K562 (cell line): ENCODE results near the gene ETS2. TPM values are rescaled to one million over a fixed set of nuclear protein-coding genes. Genes with fewer than 3 reads are reported as not detected.

Source experiments
- CHD1 ChIP-seq: fragments of 200-600 bp; sonication (generic); IDR thresholded peaks from one replicate; pipeline ENCODE4 v1.6.1; 2012; ENCODE audit warnings: mild to moderate bottlenecking, moderate library complexity, low read length, inconsistent platforms
- FOXJ2 ChIP-seq: fragments of 200-800 bp; sonication (Bioruptor generic); IDR thresholded peaks from 2 replicates; pipeline ENCODE4 v1.6.1; 2016; ENCODE audit warnings: missing genetic modification characterization, missing compliant biosample characterization
- FOXK2 ChIP-seq, 2 experiments: fragments of 450-650 bp; IDR thresholded peaks in 1 of 2; conservative IDR thresholded peaks in 1 of 2; 2 replicates each; pipeline ENCODE4 v1.6.1; 2016; ENCODE audit warnings: low read depth in 2 of 2, mild to moderate bottlenecking in 1 of 2
- KLF1 ChIP-seq: fragments of 450-650 bp; IDR thresholded peaks from 2 replicates; pipeline ENCODE4 v1.6.1; 2016; ENCODE audit warnings: missing genetic modification characterization, missing compliant biosample characterization
- NBN ChIP-seq: fragments of 450-650 bp; IDR thresholded peaks from 2 replicates; pipeline ENCODE4 v1.6.1; 2016; ENCODE audit warnings: low read depth, mild to moderate bottlenecking
- NCOR1 ChIP-seq: fragments of 450-650 bp; IDR thresholded peaks from 2 replicates; pipeline ENCODE4 v1.6.1; 2016; ENCODE audit warnings: mild to moderate bottlenecking, moderate library complexity
- NFRKB ChIP-seq: fragments of 450-650 bp; IDR thresholded peaks from 2 replicates; pipeline ENCODE4 v1.6.1; 2016; ENCODE audit warnings: low read depth
- POLR3G ChIP-seq: IDR thresholded peaks from 2 replicates; pipeline ENCODE4 v1.6.1; 2011; ENCODE audit not compliant: insufficient read length, insufficient replicate concordance; ENCODE audit errors: extremely low read depth
- PURB ChIP-seq: sonication (generic); formaldehyde crosslinking; IDR thresholded peaks from 2 replicates; pipeline ENCODE4 v1.9.0; 2021; ENCODE audit warnings: low read depth, mild to moderate bottlenecking, missing genetic modification reagents
- RBM25 ChIP-seq: fragments of 200-400 bp; formaldehyde crosslinking; IDR thresholded peaks from 2 replicates; pipeline ENCODE4 v1.6.1; 2018; ENCODE audit warnings: low read length, low read depth, moderate library complexity; ENCODE audit not compliant: severe bottlenecking
- RNF2 ChIP-seq: sonication (generic); IDR thresholded peaks from 2 replicates; pipeline ENCODE4 v1.6.1; 2016
- SP1 ChIP-seq: sonication (generic); formaldehyde crosslinking; IDR thresholded peaks from 2 replicates; pipeline ENCODE4 v1.8.1; 2022; ENCODE audit warnings: mild to moderate bottlenecking, missing genetic modification reagents
- SRSF1 ChIP-seq: fragments of 200-400 bp; formaldehyde crosslinking; IDR thresholded peaks from 2 replicates; pipeline ENCODE4 v1.6.1; 2017; ENCODE audit warnings: mild to moderate bottlenecking, low read depth, low read length, moderate library complexity
- ZNF311 ChIP-seq: fragments of 250-450 bp; sonication (Bioruptor Pico); IDR thresholded peaks from 2 replicates; pipeline ENCODE4 v1.4.0; 2020; ENCODE audit warnings: mild to moderate bottlenecking, moderate library complexity
- ZNF408 ChIP-seq: fragments of 250-450 bp; sonication (Bioruptor Pico); IDR thresholded peaks from 2 replicates; pipeline ENCODE4 v1.4.0; 2020; ENCODE audit warnings: low read depth, mild to moderate bottlenecking, moderate library complexity
- polyA plus RNA-seq, 8 experiments: library from polyadenylated mRNA; depleted of rRNA in 4 of 8; stranded (reverse) in 5 of 8; unstranded in 3 of 8; fragments of >200 nt; fragmentation: Nextera tagmentation in 2 of 8; fragmentation: Illumina TruSeq in 1 of 8; extraction: Ambion mirVana in 2 of 8; extraction: Trizol in 1 of 8; gene quantifications; 2 replicates each; pipeline versions ENCODE4 v1.2.1 to v1.2.3, GENCODE V29; 2011 to 2014; ENCODE audit warnings: inconsistent platforms in 1 of 8, missing spikeins in 1 of 8
- total RNA-seq, 7 experiments: library from RNA; depleted of rRNA in 6 of 7; stranded (reverse); fragments of >200 nt in 6 of 7; fragmentation: Illumina TruSeq in 2 of 7; extraction: Trizol in 2 of 7; gene quantifications; 2 replicates each; pipeline versions ENCODE4 v1.2.1 to v1.2.3, GENCODE V29; 2011 to 2021; ENCODE audit warnings: low replicate concordance in 1 of 7
- TF ChIP-seq, protein P1 (sequence below), 2 experiments: IDR thresholded peaks; 2 replicates each; pipeline ENCODE4 v1.6.1; 2011; ENCODE audit warnings: borderline replicate concordance in 1 of 2, control low read depth in 1 of 2, low read depth in 1 of 2, low read length in 1 of 2, mild to moderate bottlenecking in 1 of 2, mixed read lengths in 1 of 2, moderate library complexity in 1 of 2; ENCODE audit not compliant: insufficient read depth in 1 of 2, insufficient read length in 1 of 2, poor library complexity in 1 of 2, severe bottlenecking in 1 of 2; ENCODE audit errors: extremely low read depth in 1 of 2
- TF ChIP-seq, protein P2 (sequence below): sonication (generic); formaldehyde crosslinking; IDR thresholded peaks from 2 replicates; pipeline ENCODE4 v1.4.0; 2020; ENCODE audit warnings: mild to moderate bottlenecking, missing genetic modification reagents
- TF ChIP-seq, protein P3 (sequence below): sonication (generic); formaldehyde crosslinking; IDR thresholded peaks from 2 replicates; pipeline ENCODE4 v1.8.0; 2022; ENCODE audit warnings: mild to moderate bottlenecking, low read depth, missing genetic modification reagents
- TF ChIP-seq, protein P4 (sequence below): fragments of 250-450 bp; sonication (Bioruptor Pico); IDR thresholded peaks from 2 replicates; pipeline ENCODE4 v1.5.0; 2021; ENCODE audit warnings: mild to moderate bottlenecking, borderline replicate concordance
- TF ChIP-seq, protein P5 (sequence below): fragments of 250-450 bp; sonication (Bioruptor Pico); IDR thresholded peaks from 2 replicates; pipeline ENCODE4 v1.4.0; 2020; ENCODE audit warnings: mild to moderate bottlenecking, moderate library complexity

The ETS2 gene
- total and polyA plus RNA-seq, 9 of the 15 experiments (the other 6 are each of a cell fraction or from before 2014, with no cell fraction given), result 1.7 to 24.4 (median 12.2) TPM

DNA sequence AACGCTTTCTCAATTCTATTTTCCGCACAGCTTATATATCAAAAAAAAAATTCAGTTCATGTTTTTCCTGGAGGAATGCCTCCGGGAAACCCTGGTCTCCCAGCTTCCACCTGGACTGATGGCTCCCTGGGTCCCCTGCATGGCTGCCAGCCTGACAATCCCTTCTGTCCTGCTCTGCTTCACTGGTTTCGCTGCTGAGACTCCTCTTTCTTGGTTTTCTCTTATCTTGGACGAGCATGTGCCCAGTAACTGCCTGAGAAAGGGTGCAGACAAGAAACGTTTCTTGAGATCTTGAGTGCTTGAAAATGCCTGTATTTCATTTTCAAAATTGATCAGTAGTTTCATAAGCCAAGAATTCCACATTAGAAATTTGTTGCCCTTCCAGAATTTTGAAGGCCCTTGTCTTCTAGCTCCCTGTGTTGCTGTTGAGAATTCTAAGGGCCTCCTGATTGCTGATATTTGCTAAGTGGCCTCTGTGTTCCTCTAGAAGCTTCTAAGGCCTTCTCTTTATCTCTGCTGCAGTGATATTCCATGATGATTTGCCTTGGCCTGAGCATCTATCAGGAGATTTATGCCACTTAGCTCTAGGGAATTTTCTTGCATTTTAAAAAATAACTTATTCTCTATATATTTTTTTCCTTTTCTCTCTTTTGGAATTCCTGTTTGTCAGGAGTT lies 44.7 kb downstream of the ETS2 start (continued):
- TF ChIP-seq POLR3G (no peak), FOXK2 (conservative IDR thresholded peaks at IDR 0.05 in 1 of 2, IDR thresholded peaks at IDR 0.05 in 1 of 2; ENCODE audit: low read depth in 2 of 2) (no peak), NBN (no peak), ZNF311 (CRISPR knock-in tag) (no peak), KLF1 (tag) (no peak), SRSF1 (no peak), NFRKB (0 out of 2 replicates have a peak, but pooled peaks have one; percentile 35), PURB (CRISPR knock-in tag) (no peak), CHD1 (no peak), RNF2 (peak; percentile 64), SP1 (CRISPR knock-in tag) (no peak), RBM25 (no peak), NCOR1 (peak; percentile 43), ZNF408 (CRISPR knock-in tag) (no peak), FOXJ2 (tag) (no peak)
- TF ChIP-seq, protein P1, sequence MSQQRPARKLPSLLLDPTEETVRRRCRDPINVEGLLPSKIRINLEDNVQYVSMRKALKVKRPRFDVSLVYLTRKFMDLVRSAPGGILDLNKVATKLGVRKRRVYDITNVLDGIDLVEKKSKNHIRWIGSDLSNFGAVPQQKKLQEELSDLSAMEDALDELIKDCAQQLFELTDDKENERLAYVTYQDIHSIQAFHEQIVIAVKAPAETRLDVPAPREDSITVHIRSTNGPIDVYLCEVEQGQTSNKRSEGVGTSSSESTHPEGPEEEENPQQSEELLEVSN (IDR thresholded peaks at IDR 0.05; ENCODE audit: borderline replicate concordance in 1 of 2, extremely low read depth in 1 of 2, insufficient read depth in 1 of 2, insufficient read length in 1 of 2, low read depth in 1 of 2, low read length in 1 of 2, poor library complexity in 1 of 2, severe bottlenecking in 1 of 2), result peak in 1 of 2 experiments; percentile 49
- TF ChIP-seq, protein P2, sequence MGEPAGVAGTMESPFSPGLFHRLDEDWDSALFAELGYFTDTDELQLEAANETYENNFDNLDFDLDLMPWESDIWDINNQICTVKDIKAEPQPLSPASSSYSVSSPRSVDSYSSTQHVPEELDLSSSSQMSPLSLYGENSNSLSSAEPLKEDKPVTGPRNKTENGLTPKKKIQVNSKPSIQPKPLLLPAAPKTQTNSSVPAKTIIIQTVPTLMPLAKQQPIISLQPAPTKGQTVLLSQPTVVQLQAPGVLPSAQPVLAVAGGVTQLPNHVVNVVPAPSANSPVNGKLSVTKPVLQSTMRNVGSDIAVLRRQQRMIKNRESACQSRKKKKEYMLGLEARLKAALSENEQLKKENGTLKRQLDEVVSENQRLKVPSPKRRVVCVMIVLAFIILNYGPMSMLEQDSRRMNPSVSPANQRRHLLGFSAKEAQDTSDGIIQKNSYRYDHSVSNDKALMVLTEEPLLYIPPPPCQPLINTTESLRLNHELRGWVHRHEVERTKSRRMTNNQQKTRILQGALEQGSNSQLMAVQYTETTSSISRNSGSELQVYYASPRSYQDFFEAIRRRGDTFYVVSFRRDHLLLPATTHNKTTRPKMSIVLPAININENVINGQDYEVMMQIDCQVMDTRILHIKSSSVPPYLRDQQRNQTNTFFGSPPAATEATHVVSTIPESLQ (CRISPR knock-in tag), result no peak
- TF ChIP-seq, protein P3, sequence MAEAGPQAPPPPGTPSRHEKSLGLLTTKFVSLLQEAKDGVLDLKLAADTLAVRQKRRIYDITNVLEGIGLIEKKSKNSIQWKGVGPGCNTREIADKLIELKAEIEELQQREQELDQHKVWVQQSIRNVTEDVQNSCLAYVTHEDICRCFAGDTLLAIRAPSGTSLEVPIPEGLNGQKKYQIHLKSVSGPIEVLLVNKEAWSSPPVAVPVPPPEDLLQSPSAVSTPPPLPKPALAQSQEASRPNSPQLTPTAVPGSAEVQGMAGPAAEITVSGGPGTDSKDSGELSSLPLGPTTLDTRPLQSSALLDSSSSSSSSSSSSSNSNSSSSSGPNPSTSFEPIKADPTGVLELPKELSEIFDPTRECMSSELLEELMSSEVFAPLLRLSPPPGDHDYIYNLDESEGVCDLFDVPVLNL (CRISPR knock-in tag), result no peak
- TF ChIP-seq, protein P4, sequence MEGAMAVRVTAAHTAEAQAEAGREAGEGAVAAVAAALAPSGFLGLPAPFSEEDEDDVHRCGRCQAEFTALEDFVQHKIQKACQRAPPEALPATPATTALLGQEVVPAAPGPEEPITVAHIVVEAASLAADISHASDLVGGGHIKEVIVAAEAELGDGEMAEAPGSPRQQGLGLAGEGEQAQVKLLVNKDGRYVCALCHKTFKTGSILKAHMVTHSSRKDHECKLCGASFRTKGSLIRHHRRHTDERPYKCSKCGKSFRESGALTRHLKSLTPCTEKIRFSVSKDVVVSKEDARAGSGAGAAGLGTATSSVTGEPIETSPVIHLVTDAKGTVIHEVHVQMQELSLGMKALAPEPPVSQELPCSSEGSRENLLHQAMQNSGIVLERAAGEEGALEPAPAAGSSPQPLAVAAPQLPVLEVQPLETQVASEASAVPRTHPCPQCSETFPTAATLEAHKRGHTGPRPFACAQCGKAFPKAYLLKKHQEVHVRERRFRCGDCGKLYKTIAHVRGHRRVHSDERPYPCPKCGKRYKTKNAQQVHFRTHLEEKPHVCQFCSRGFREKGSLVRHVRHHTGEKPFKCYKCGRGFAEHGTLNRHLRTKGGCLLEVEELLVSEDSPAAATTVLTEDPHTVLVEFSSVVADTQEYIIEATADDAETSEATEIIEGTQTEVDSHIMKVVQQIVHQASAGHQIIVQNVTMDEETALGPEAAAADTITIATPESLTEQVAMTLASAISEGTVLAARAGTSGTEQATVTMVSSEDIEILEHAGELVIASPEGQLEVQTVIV (CRISPR knock-in tag), result no peak
- TF ChIP-seq, protein P5, sequence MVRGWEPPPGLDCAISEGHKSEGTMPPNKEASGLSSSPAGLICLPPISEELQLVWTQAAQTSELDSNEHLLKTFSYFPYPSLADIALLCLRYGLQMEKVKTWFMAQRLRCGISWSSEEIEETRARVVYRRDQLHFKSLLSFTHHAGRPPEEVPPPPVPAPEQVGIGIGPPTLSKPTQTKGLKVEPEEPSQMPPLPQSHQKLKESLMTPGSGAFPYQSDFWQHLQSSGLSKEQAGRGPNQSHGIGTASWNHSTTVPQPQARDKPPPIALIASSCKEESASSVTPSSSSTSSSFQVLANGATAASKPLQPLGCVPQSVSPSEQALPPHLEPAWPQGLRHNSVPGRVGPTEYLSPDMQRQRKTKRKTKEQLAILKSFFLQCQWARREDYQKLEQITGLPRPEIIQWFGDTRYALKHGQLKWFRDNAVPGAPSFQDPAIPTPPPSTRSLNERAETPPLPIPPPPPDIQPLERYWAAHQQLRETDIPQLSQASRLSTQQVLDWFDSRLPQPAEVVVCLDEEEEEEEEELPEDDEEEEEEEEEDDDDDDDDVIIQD, result no peak
